Epithelial cell of esophagus (primary cell): Measurements from ENCODE around the gene OPHN1.

Source experiments
- DNase-seq: peaks from one replicate; pipeline ENCODE4 v3.0.0; 2010; ENCODE audit warnings: low read depth
- H3K4me3 ChIP-seq: 2 replicates; pipeline ENCODE4 v1.5.1; 2011; ENCODE audit warnings: mild to moderate bottlenecking, low read length, control low read depth
- TF ChIP-seq, protein P1 (sequence below): IDR thresholded peaks from 2 replicates; pipeline ENCODE4 v1.5.1; 2011; ENCODE audit warnings: low read depth, mild to moderate bottlenecking, low read length, control low read depth, inconsistent platforms; ENCODE audit not compliant: insufficient read depth; ENCODE audit errors: missing control alignments

The OPHN1 gene

GRCh38 chrX:68121371-68121770 is 311.9 kb downstream of the OPHN1 start:
- TF ChIP-seq, protein P1, sequence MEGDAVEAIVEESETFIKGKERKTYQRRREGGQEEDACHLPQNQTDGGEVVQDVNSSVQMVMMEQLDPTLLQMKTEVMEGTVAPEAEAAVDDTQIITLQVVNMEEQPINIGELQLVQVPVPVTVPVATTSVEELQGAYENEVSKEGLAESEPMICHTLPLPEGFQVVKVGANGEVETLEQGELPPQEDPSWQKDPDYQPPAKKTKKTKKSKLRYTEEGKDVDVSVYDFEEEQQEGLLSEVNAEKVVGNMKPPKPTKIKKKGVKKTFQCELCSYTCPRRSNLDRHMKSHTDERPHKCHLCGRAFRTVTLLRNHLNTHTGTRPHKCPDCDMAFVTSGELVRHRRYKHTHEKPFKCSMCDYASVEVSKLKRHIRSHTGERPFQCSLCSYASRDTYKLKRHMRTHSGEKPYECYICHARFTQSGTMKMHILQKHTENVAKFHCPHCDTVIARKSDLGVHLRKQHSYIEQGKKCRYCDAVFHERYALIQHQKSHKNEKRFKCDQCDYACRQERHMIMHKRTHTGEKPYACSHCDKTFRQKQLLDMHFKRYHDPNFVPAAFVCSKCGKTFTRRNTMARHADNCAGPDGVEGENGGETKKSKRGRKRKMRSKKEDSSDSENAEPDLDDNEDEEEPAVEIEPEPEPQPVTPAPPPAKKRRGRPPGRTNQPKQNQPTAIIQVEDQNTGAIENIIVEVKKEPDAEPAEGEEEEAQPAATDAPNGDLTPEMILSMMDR = no peak
- no peak for DNase-seq
- no peak overlapping the region for H3K4me3 ChIP-seq

DNA sequence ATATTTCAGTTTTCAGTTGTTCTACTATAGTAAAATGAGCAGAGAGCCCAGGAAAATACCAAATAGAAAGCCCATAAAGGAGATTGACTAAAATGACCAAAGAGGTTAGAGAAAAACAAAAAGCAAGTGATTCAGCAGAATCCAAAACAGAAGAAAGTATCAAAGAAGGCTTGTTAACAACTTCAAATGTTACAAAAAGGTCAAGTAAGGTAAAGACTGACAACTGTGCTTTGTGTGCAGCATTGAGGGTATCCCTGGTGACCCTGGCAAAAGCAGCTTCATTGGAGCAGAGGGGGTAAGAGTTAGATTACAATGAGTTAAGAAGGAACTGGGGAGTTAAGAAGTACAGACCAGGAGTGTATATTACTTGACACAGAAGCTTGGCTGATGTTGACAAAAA is 317.9 kb downstream of the OPHN1 start:
- TF ChIP-seq, protein P1 = no peak
- H3K4me3 ChIP-seq = no peak overlapping the region
- no peak for DNase-seq

- TF ChIP-seq, protein P1 = no peak
- peak; percentile 61 for DNase-seq
- H3K4me3 ChIP-seq = no peak overlapping the region
Observed at GRCh38 chrX:68114573-68115129, 318.6 kb downstream of the OPHN1 start.

GRCh38 chrX:68113837-68114572 is 319.3 kb downstream of the OPHN1 start:
- no peak for DNase-seq
- H3K4me3 ChIP-seq = no peak overlapping the region
- TF ChIP-seq, protein P1 = no peak

GRCh38 chrX:68112321-68112720 is 321.0 kb downstream of the OPHN1 start:
- no peak overlapping the region for H3K4me3 ChIP-seq
- DNase-seq = no peak
- TF ChIP-seq, protein P1 = no peak

GRCh38 chrX:68109162-68109561 is 324.1 kb downstream of the OPHN1 start:
- TF ChIP-seq, protein P1 = no peak
- H3K4me3 ChIP-seq = no peak overlapping the region
- no peak for DNase-seq

GRCh38 chrX:68098431-68098830 is 334.9 kb downstream of the OPHN1 start:
- TF ChIP-seq, protein P1 = no peak
- no peak for DNase-seq
- H3K4me3 ChIP-seq = no peak overlapping the region
